H9 (cell line): ENCODE results near the gene NRXN3. TPM values are rescaled to one million over a fixed set of nuclear protein-coding genes. Genes with fewer than 3 reads are reported as not detected.

Source experiments
- DNase-seq: peaks from one replicate; pipeline ENCODE4 v3.0.0-alpha.2; 2017
- H2AFZ ChIP-seq: one replicate; pipeline ENCODE4 v1.6.1; 2013; ENCODE audit warnings: mild to moderate bottlenecking, low read length, control low read depth, moderate library complexity
- H2AK5ac ChIP-seq: 2 replicates; pipeline ENCODE4 v1.6.1; 2013; ENCODE audit warnings: low read length, control low read depth, mixed read lengths; ENCODE audit not compliant: insufficient read length
- H2BK120ac ChIP-seq: one replicate; pipeline ENCODE4 v1.6.1; 2013; ENCODE audit warnings: low read depth, mild to moderate bottlenecking, low read length, control low read depth, inconsistent platforms; ENCODE audit not compliant: poor library complexity, severe bottlenecking
- H2BK12ac ChIP-seq: 2 replicates; pipeline ENCODE4 v1.6.1; 2013; ENCODE audit warnings: low read length, control low read depth, mixed read lengths, low read depth; ENCODE audit not compliant: insufficient read length
- H2BK15ac ChIP-seq: 2 replicates; pipeline ENCODE4 v1.6.1; 2013; ENCODE audit warnings: low read depth, low read length, control low read depth
- H2BK20ac ChIP-seq: one replicate; pipeline ENCODE4 v1.6.1; 2013; ENCODE audit warnings: low read depth, mild to moderate bottlenecking, low read length, control low read depth, inconsistent platforms; ENCODE audit not compliant: poor library complexity, severe bottlenecking
- H2BK5ac ChIP-seq: 2 replicates; pipeline ENCODE4 v1.6.1; 2013; ENCODE audit warnings: low read length, control low read depth, mixed read lengths; ENCODE audit not compliant: insufficient read length
- H3K14ac ChIP-seq: 2 replicates; pipeline ENCODE4 v1.6.1; 2013; ENCODE audit warnings: low read length, control low read depth; ENCODE audit not compliant: insufficient read depth
- H3K18ac ChIP-seq: 2 replicates; pipeline ENCODE4 v1.6.1; 2013; ENCODE audit warnings: low read depth, mild to moderate bottlenecking, mixed read lengths, low read length, control low read depth; ENCODE audit not compliant: insufficient read length
- H3K23ac ChIP-seq: 2 replicates; pipeline ENCODE4 v1.6.1; 2013; ENCODE audit warnings: low read length, control low read depth, mixed read lengths, low read depth; ENCODE audit not compliant: insufficient read length
- H3K23me2 ChIP-seq: 2 replicates; pipeline ENCODE4 v1.6.1; 2013; ENCODE audit warnings: low read depth, mild to moderate bottlenecking, mixed read lengths, low read length, control low read depth; ENCODE audit not compliant: insufficient read length, poor library complexity, severe bottlenecking
- H3K27ac ChIP-seq: 2 replicates; pipeline ENCODE4 v1.5.1; 2013; ENCODE audit warnings: low read length, control low read depth, mixed read lengths, low read depth; ENCODE audit not compliant: insufficient read length
- H3K27me3 ChIP-seq: 2 replicates; pipeline ENCODE4 v1.6.1; 2013; ENCODE audit warnings: low read length, control low read depth, inconsistent platforms; ENCODE audit not compliant: insufficient read depth
- H3K4ac ChIP-seq: 2 replicates; pipeline ENCODE4 v1.6.1; 2013; ENCODE audit warnings: low read depth, mild to moderate bottlenecking, control low read depth, inconsistent platforms, low read length, moderate library complexity
- H3K4me1 ChIP-seq: 2 replicates; pipeline ENCODE4 v1.6.1; 2013; ENCODE audit warnings: low read length, control low read depth, inconsistent platforms; ENCODE audit not compliant: insufficient read depth
- H3K4me2 ChIP-seq: 2 replicates; pipeline ENCODE4 v1.6.1; 2013; ENCODE audit warnings: low read length, control low read depth, mixed read lengths; ENCODE audit not compliant: insufficient read length, insufficient read depth
- H3K56ac ChIP-seq: 2 replicates; pipeline ENCODE4 v1.6.1; 2013; ENCODE audit warnings: low read depth, mild to moderate bottlenecking, mixed read lengths, low read length, control low read depth; ENCODE audit not compliant: insufficient read length
- H3K79me1 ChIP-seq: 2 replicates; pipeline ENCODE4 v1.6.1; 2013; ENCODE audit warnings: low read depth, mild to moderate bottlenecking, moderate library complexity, low read length, control low read depth, inconsistent platforms; ENCODE audit not compliant: insufficient read depth, poor library complexity, severe bottlenecking
- H3K79me2 ChIP-seq: 2 replicates; pipeline ENCODE4 v1.6.1; 2013; ENCODE audit warnings: low read length, control low read depth, inconsistent platforms; ENCODE audit not compliant: insufficient read depth
- H3K9ac ChIP-seq: 2 replicates; pipeline ENCODE4 v1.6.1; 2013; ENCODE audit warnings: low read length, control low read depth, mixed read lengths; ENCODE audit not compliant: insufficient read length; ENCODE audit errors: extremely low read depth
- H3K9me3 ChIP-seq: one replicate; pipeline ENCODE4 v1.6.1; 2013; ENCODE audit warnings: low read depth, low read length, inconsistent platforms; ENCODE audit not compliant: control insufficient read depth
- H3T11ph ChIP-seq: one replicate; pipeline ENCODE4 v1.6.1; 2013; ENCODE audit warnings: mild to moderate bottlenecking, low read length, control low read depth, inconsistent platforms
- H4K20me1 ChIP-seq: one replicate; pipeline ENCODE4 v1.6.1; 2013; ENCODE audit not compliant: control insufficient read depth, insufficient read length, insufficient read depth
- H4K5ac ChIP-seq: 2 replicates; pipeline ENCODE4 v1.6.1; 2013; ENCODE audit warnings: low read depth, mild to moderate bottlenecking, mixed read lengths, low read length, control low read depth; ENCODE audit not compliant: insufficient read length
- H4K8ac ChIP-seq: replicated peaks from 2 replicates; pipeline ENCODE4 v1.6.1; 2013; ENCODE audit warnings: low read length, control low read depth, mixed read lengths, low read depth; ENCODE audit not compliant: insufficient read length
- H4K91ac ChIP-seq: 2 replicates; pipeline ENCODE4 v1.6.1; 2013; ENCODE audit warnings: low read depth, mild to moderate bottlenecking, moderate library complexity, mixed read lengths, low read length, control low read depth; ENCODE audit not compliant: insufficient read length
- H3K27ac Mint-ChIP-seq, 3 experiments: 2 replicates in 2 of 3; 3 replicates in 1 of 3; pipeline ENCODE4 v1.8.0; 2020 to 2021; ENCODE audit warnings: mixed read lengths in 3 of 3, mild to moderate bottlenecking in 1 of 3, moderate library complexity in 1 of 3
- H3K27me3 Mint-ChIP-seq: 2 replicates; pipeline ENCODE4 v1.8.0; 2021; ENCODE audit warnings: low read depth, mild to moderate bottlenecking, moderate library complexity, mixed read lengths
- H3K36me3 Mint-ChIP-seq, 3 experiments: 2 replicates in 2 of 3; 3 replicates in 1 of 3; pipeline ENCODE4 v1.8.0; 2020 to 2021; ENCODE audit warnings: low read depth in 3 of 3, mixed read lengths in 3 of 3; ENCODE audit not compliant: insufficient read depth in 1 of 3
- H3K4me1 Mint-ChIP-seq, 2 experiments: 2 replicates each; pipeline ENCODE4 v1.8.0; 2020; ENCODE audit warnings: mixed read lengths in 2 of 2
- H3K4me3 Mint-ChIP-seq, 2 experiments: 2 replicates in 1 of 2; 3 replicates in 1 of 2; pipeline ENCODE4 v1.8.0; 2020 to 2021; ENCODE audit warnings: mild to moderate bottlenecking in 2 of 2, mixed read lengths in 2 of 2, moderate library complexity in 1 of 2
- H3K9me3 Mint-ChIP-seq, 2 experiments: 2 replicates in 1 of 2; 3 replicates in 1 of 2; pipeline ENCODE4 v1.8.0; 2020; ENCODE audit warnings: mild to moderate bottlenecking in 2 of 2, mixed read lengths in 2 of 2, moderate library complexity in 1 of 2
- CTCF ChIP-seq: fragments of 200-600 bp; sonication (generic); conservative IDR thresholded peaks from 3 replicates; pipeline ENCODE4 v1.8.0; 2021; ENCODE audit warnings: antibody characterized with exemption, mild to moderate bottlenecking
- WGBS: extraction: QIAGEN DNeasy Blood & Tissue Kit; methylation state at CpG from one replicate; pipeline ENCODE4 v1.1.7; 2013; ENCODE audit warnings: missing lambda C conversion rate, low lambda C conversion rate, mixed read lengths; ENCODE audit not compliant: insufficient read length; ENCODE audit errors: extremely low coverage; 5-methylcytosine and 5-hydroxymethylcytosine counted together
- total RNA-seq: library from RNA; stranded (reverse); gene quantifications from 2 replicates; pipeline ENCODE4 v1.2.1, GENCODE V29; 2021

Gene NRXN3
- total RNA-seq, 1 experiment from 2014 or later = 1.8 TPM

GRCh38 chr14:79027138-79027537, 857.0 kb downstream of the NRXN3 start:
- Histone ChIP-seq H3K79me2 (no peaks in the 10 kb centered on the region), H3K9ac (no peak overlapping the region), H4K20me1 (no peaks in the 10 kb centered on the region), H2BK12ac (no peak overlapping the region), H2AK5ac (no peak overlapping the region), H3K27ac (no peak overlapping the region), H3K18ac (no peak overlapping the region), H3K79me1 (no peaks in the 10 kb centered on the region), H3K56ac (no peak overlapping the region), H4K91ac (no peak overlapping the region), H2BK5ac (no peak overlapping the region), H3K4me2 (no peak overlapping the region), H2BK15ac (no peak overlapping the region), H3K27me3 (no peaks in the 10 kb centered on the region), H2BK120ac (no peak overlapping the region), H3K23ac (no peak overlapping the region), H2BK20ac (no peak overlapping the region), H3K23me2 (no peaks in the 10 kb centered on the region), H3K9me3 (no peaks in the 10 kb centered on the region), H3K14ac (no peak overlapping the region), H4K5ac (no peak overlapping the region), H4K8ac (no peak overlapping the region), H2AFZ (no peak overlapping the region), H3T11ph (no peak overlapping the region), H3K4ac (no peak overlapping the region), H3K4me1 (no peaks in the 10 kb centered on the region)
- Mint-ChIP-seq H3K4me1 (peaks cover 0 to 3% of the 10 kb centered on the region in 2 experiments; a peak in 1 of 4 replicates), H3K36me3 (no peaks in the 10 kb centered on the region), H3K4me3 (no peak overlapping the region), H3K9me3 (0 out of 5 replicates have a peak, but pooled peaks cover 0 to 2% of the 10 kb centered on the region in 2 experiments), H3K27ac (no peak overlapping the region), H3K27me3 (no peaks in the 10 kb centered on the region; the same call in 1 of the 2 replicates)
- no CpG with 5 or more reads among the region's 3 CpGs for WGBS
- no peak for DNase-seq
- no peak for TF ChIP-seq CTCF
